ENCODE measurements around the gene AK5. TPM values are rescaled to one million over a fixed set of nuclear protein-coding genes. Genes with fewer than 3 reads are reported as not detected.
A peak's percentile ranks its signal among the peaks of the same experiment; 100 is the strongest.

Gene AK5
- total RNA-seq, 2 donors from 2014 or later: 3.1 to 20.8 TPM

DNA sequence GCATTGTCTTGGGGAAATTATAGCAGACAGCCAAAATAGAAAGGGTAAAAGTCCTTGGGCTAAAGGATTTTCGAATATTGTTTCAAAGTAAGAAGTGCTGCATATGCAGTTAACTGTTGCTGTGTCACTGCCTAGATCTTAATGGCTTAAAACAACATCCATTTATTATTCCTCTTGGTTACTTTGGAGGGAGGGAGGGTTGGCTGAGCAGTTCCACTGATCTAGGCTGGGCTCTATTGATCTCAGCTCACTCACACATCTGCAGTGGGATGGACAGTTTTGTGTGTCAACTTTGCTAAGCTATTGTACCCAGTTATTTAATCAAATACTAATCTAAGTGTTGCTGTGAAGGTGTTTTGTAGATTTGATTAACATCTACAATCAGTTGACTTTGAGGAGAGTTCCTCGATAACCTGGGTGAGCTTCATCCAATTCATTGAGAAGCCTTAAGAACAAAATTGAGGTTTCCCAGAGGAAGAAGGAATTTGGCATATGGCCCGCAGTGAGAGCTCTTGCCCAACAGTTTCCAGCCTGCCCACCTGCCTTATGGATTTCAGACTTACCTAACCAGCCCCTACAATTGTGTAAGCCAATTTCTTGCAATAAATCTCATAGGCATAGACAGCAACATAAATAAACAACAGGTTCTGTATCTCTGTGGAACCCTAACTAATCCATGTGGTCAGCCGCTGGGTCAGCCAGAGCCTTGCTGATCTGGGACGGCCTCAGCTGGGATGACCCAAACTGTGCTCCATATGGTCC is 187.3 kb downstream of the AK5 start:
- Histone ChIP-seq H3K9me3 (no peaks in the 10 kb centered on the region), H3K36me3 (no peaks in the 10 kb centered on the region), H3K4me3 (no peak overlapping the region), H3K4me1 (replicated peaks) (no peaks in the 10 kb centered on the region), H3K27me3 (replicated peaks; ENCODE audit: insufficient read depth) (no peaks in the 10 kb centered on the region), H3K27ac (peak overlapping the region in 1 of 2 donors; percentile 13)
- no peak for DNase-seq (ENCODE audit: low spot score)
- TF ChIP-seq, protein P1, sequence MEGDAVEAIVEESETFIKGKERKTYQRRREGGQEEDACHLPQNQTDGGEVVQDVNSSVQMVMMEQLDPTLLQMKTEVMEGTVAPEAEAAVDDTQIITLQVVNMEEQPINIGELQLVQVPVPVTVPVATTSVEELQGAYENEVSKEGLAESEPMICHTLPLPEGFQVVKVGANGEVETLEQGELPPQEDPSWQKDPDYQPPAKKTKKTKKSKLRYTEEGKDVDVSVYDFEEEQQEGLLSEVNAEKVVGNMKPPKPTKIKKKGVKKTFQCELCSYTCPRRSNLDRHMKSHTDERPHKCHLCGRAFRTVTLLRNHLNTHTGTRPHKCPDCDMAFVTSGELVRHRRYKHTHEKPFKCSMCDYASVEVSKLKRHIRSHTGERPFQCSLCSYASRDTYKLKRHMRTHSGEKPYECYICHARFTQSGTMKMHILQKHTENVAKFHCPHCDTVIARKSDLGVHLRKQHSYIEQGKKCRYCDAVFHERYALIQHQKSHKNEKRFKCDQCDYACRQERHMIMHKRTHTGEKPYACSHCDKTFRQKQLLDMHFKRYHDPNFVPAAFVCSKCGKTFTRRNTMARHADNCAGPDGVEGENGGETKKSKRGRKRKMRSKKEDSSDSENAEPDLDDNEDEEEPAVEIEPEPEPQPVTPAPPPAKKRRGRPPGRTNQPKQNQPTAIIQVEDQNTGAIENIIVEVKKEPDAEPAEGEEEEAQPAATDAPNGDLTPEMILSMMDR (IDR thresholded peaks at IDR 0.05): no peak
- TF ChIP-seq POLR2AphosphoS5 (IDR thresholded peaks at IDR 0.05) (no peak), POLR2A (IDR thresholded peaks at IDR 0.05) (no peak)
- intact Hi-C loops (cut with DNase I): no loop called here
- 76% methylated on average over 5 of the region's 5 CpGs for WGBS

DNA sequence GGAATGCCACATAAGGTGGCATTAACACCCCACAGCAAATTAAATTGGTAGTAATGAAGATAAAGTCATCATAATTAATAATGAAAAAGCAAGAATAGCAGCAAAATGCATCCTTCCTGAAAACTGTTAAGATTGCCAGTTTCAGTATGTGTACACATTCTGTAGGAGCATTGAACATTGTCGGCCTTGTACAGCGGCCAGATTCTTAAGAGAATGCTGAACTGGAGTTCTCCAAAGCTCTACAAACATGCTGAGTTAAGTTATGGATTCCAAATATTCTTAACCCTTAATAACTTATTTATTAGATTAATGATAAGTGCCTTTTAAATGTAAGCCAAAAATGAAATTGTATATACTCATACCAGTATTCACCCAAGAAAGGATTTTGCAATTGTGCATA is 189.9 kb downstream of the AK5 start:
- H3K27ac ChIP-seq: no peak overlapping the region
- intact Hi-C loops (cut with DNase I): no loop called here
- H3K36me3 ChIP-seq: no peaks in the 10 kb centered on the region
- whole genome bisulfite sequencing: 62% methylated on average over 2 of the region's 2 CpGs
- DNase-seq (ENCODE audit: low spot score): no peak
- H3K27me3 ChIP-seq (replicated peaks; ENCODE audit: insufficient read depth): no peaks in the 10 kb centered on the region
- TF ChIP-seq POLR2AphosphoS5 (IDR thresholded peaks at IDR 0.05): no peak
- no peaks in the 10 kb centered on the region for H3K4me1 ChIP-seq (replicated peaks)
- no peak overlapping the region for H3K4me3 ChIP-seq
- no peaks in the 10 kb centered on the region for H3K9me3 ChIP-seq

DNA sequence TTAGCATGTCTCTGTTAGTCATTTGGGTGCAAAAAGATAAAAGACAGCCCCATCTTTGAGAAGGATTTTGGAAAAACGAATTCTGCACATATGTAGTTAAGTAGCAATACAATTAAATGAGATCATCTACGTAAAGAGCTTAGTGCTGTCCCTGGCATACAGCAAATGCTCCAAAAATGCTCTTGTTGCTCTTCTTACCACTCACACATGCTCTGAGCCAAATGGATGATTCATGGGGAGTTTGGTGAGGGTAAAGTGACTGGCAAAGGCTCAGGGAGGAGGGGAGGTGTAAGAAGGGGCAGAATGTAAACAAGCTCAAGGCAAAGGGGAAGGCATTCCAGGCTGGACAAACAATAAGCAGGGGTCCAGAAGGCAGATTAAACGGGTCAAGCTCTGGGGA is 191.9 kb downstream of the AK5 start:
- WGBS: 45% methylated on average over 3 of the region's 3 CpGs
- H3K4me1 ChIP-seq (replicated peaks): no peaks in the 10 kb centered on the region
- TF ChIP-seq, protein P1 (IDR thresholded peaks at IDR 0.05): no peak
- intact Hi-C loops (cut with DNase I): no loop called here
- H3K27me3 ChIP-seq (replicated peaks; ENCODE audit: insufficient read depth): no peaks in the 10 kb centered on the region
- no peaks in the 10 kb centered on the region for H3K36me3 ChIP-seq
- no peak for DNase-seq (ENCODE audit: low spot score)
- no peak overlapping the region for H3K27ac ChIP-seq
- H3K4me3 ChIP-seq: no peak overlapping the region
- no peaks in the 10 kb centered on the region for H3K9me3 ChIP-seq

DNA sequence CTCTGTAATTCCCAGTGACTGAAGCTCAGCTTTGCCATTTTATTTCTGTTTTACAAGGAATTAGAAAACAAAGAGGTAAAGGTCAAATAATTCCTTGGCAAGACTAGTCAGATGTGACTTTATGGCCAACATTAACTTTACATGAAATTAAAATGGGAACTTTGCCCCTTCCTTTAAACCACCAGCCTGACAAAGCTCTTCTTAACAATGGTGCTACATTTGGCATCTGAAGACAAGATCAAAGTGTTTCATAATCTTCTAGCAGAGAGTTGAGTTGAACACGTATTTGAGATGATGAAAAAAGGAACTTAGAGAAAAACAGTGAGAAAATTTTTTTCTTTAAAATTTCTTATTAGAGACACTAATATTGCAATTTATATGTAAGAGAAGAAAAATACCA is 193.8 kb downstream of the AK5 start:
- WGBS: 8% methylated on average over 1 of the region's 1 CpG
- intact Hi-C loops (cut with DNase I): no loop called here

DNA sequence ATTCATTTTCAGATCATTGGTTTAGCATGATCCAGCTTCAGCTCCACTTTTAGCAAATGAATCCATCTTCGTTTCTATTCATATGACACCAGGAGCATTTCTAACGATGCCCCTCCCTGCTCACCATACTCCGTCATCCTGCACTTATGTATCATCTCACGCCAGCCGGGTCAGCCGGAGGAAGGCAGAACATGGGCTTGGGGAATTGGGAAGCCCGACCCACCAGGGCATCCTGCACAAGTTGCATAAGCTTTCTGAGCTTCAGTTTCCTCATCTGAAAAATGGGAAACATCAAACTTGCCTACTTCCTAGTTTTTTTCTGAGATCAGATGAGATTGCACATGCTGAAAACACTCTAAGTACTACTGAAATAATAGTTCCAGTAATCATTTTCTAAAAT is 194.7 kb downstream of the AK5 start:
- DNase-seq (ENCODE audit: low spot score): no peak
- no peaks in the 10 kb centered on the region for H3K4me1 ChIP-seq (replicated peaks)
- H3K27ac ChIP-seq: no peak overlapping the region
- no peaks in the 10 kb centered on the region for H3K9me3 ChIP-seq
- no peaks in the 10 kb centered on the region for H3K27me3 ChIP-seq (replicated peaks; ENCODE audit: insufficient read depth)
- 76% methylated on average over 7 of the region's 7 CpGs for WGBS
- intact Hi-C loops (cut with DNase I): no loop called here
- no peaks in the 10 kb centered on the region for H3K36me3 ChIP-seq
- no peak overlapping the region for H3K4me3 ChIP-seq
- TF ChIP-seq, protein P1 (IDR thresholded peaks at IDR 0.05): no peak
- TF ChIP-seq POLR2A (IDR thresholded peaks at IDR 0.05): no peak
- no peak for TF ChIP-seq POLR2AphosphoS5 (IDR thresholded peaks at IDR 0.05)

More for the DNA sequence above, 193.8 kb downstream of the AK5 start:
- TF ChIP-seq POLR2AphosphoS5 (IDR thresholded peaks at IDR 0.05): no peak
- TF ChIP-seq, protein P1 (IDR thresholded peaks at IDR 0.05): no peak
- TF ChIP-seq POLR2A (IDR thresholded peaks at IDR 0.05): no peak
- Histone ChIP-seq H3K27me3 (replicated peaks; ENCODE audit: insufficient read depth) (no peaks in the 10 kb centered on the region), H3K9me3 (no peaks in the 10 kb centered on the region), H3K4me1 (replicated peaks) (no peaks in the 10 kb centered on the region), H3K36me3 (no peaks in the 10 kb centered on the region), H3K4me3 (no peak overlapping the region), H3K27ac (no peak overlapping the region)
- no peak for DNase-seq (ENCODE audit: low spot score)

All from prostate gland (tissue), 2 donors.